Upper lobe of left lung (tissue), 6 donors: Measurements from ENCODE around the gene KCNQ2. TPM values are rescaled to one million over a fixed set of nuclear protein-coding genes. Genes with fewer than 3 reads are reported as not detected.

Source experiments
- ATAC-seq, 2 donors: fragments of 200-7000 bp; cut with Tn5 transposase; one replicate each; pipeline ENCODE4 v1.9.1; 2022; ENCODE audit warnings: mild to moderate bottlenecking in 2 of 2, moderate library complexity in 2 of 2; ENCODE audit not compliant: low FRiP score in 2 of 2
- DNase-seq, 2 donors: peaks; one replicate each; pipeline ENCODE4 v3.0.0-alpha.2; 2019 to 2020
- H3K27ac ChIP-seq, 4 donors: fragments of 200-600 bp; sonication (generic); one replicate each; pipeline ENCODE4 v1.5.1; 2016 to 2019
- H3K27me3 ChIP-seq, 4 donors: fragments of 200-600 bp; sonication (generic); one replicate each; pipeline ENCODE4 v1.5.1; 2017 to 2019
- H3K36me3 ChIP-seq, 4 donors: fragments of 200-600 bp; sonication (generic); one replicate each; pipeline ENCODE4 v1.5.1; 2016 to 2019
- H3K4me1 ChIP-seq, 4 donors: fragments of 200-600 bp; sonication (generic); one replicate each; pipeline ENCODE4 v1.5.1; 2018 to 2019
- H3K4me3 ChIP-seq, 4 donors: fragments of 200-600 bp; sonication (generic); one replicate each; pipeline ENCODE4 v1.5.1; 2017 to 2019; ENCODE audit warnings: mild to moderate bottlenecking in 2 of 4, moderate library complexity in 1 of 4
- H3K9me3 ChIP-seq, 4 donors: fragments of 200-600 bp; sonication (generic); one replicate each; pipeline ENCODE4 v1.5.1; 2018 to 2019
- CTCF ChIP-seq, 6 experiments: fragments of 450-650 bp in 4 of 6; fragments of 200-600 bp in 2 of 6; sonication (generic) in 2 of 6; IDR thresholded peaks; one replicate each; pipeline ENCODE4 v1.5.1; 2016 to 2019; ENCODE audit warnings: antibody characterized with exemption in 6 of 6
- EP300 ChIP-seq, 4 donors: sonication (generic); formaldehyde crosslinking; IDR thresholded peaks; one replicate each; pipeline ENCODE4 v1.5.1; 2017; ENCODE audit warnings: antibody characterized with exemption in 4 of 4, control low read depth in 2 of 4
- POLR2A ChIP-seq, 4 donors: fragments of 450-650 bp; IDR thresholded peaks; one replicate each; pipeline ENCODE4 v1.5.1; 2016 to 2017; ENCODE audit warnings: antibody characterized with exemption in 4 of 4, mild to moderate bottlenecking in 2 of 4
- POLR2AphosphoS5 ChIP-seq, 2 donors: sonication (generic); formaldehyde crosslinking; IDR thresholded peaks; one replicate each; pipeline ENCODE4 v1.5.1; 2017; ENCODE audit warnings: antibody characterized with exemption in 2 of 2
- WGBS, 2 donors: methylation state at CpG; one replicate each; pipeline ENCODE4 v1.1.5; 2017 to 2018; 5-methylcytosine and 5-hydroxymethylcytosine counted together
- total RNA-seq, 6 donors: library from RNA; depleted of rRNA in 4 of 6; stranded (reverse); fragments of >200 nt in 4 of 6; gene quantifications; one replicate each; pipeline versions ENCODE4 v1.1.0 to v1.2.1, GENCODE V29; 2016 to 2021
- donor health status: DM: no; HTN: no; CAD: no; lungs with moderate emphysema.
- donor health status: DM: no; HTN: yes; CAD: no; lungs with severe emphysema.

KCNQ2 gene
- total RNA-seq, 6 donors from 2014 or later = 0.66 TPM; not detected in 5

DNA sequence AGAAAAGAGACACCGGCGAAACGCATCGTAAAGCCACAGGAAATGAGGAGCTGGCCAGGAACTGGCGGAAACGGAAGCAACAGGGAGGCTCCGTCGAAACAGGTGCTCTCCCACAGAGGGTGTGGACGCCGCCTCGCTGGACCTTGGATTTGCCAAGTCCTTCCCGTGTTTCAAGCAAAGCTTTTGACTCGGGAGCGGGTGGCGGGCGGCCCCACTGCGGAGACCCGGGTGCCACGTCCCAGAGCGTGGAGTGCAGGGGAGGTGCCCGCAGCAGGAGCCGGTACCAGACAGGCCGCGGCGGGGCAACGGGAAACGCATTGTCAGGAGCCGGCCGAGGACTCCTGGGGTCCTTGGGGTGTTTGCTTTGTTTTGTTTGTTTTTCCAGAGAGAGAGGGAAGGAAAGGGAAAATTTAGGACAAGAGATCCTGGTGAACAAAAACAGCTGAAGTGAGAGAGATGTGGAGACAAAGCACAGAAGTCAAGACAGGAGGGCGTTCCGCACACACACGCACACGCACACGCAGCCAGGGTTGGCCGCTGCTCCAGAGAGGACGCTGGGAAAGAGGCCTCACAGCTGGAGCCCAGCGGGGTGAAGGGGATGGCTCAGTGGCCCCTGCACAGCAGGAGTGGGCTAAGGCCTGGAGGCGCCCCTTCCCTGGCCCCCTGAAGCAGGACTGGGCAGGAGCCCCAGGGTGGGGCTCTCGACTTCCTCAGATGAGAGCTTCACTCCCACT, 60.4 kb downstream of the KCNQ2 start:
- TF ChIP-seq CTCF (IDR thresholded peaks at IDR 0.05) (no peak), POLR2A (IDR thresholded peaks at IDR 0.05) (no peak), POLR2AphosphoS5 (IDR thresholded peaks at IDR 0.05) (no peak), EP300 (IDR thresholded peaks at IDR 0.05) (no peak)
- no peak overlapping the region for H3K4me3 ChIP-seq
- H3K36me3 ChIP-seq = no peaks in the 10 kb centered on the region
- 31 to 58% methylated on average over 37 of the region's 39 CpGs for WGBS, 2 donors
- DNase-seq (peak in 1 of 2 donors; percentile 80), ATAC-seq (no peak)
- H3K9me3 ChIP-seq = no peaks in the 10 kb centered on the region
- no peak overlapping the region for H3K27ac ChIP-seq
- no peaks in the 10 kb centered on the region for H3K4me1 ChIP-seq
- H3K27me3 ChIP-seq = no peaks in the 10 kb centered on the region

GRCh38 chr20:63411151-63411897, 61.1 kb downstream of the KCNQ2 start:
- no peaks in the 10 kb centered on the region for H3K4me1 ChIP-seq
- no peak overlapping the region for H3K27ac ChIP-seq
- no peak for ATAC-seq
- 75 to 85% methylated on average over 16 to 18 of the region's 27 CpGs for WGBS, 2 donors
- no peaks in the 10 kb centered on the region for H3K9me3 ChIP-seq
- peak in 1 of 2 donors; percentile 57 for DNase-seq
- H3K27me3 ChIP-seq = no peaks in the 10 kb centered on the region
- no peak for TF ChIP-seq POLR2AphosphoS5 (IDR thresholded peaks at IDR 0.05)
- TF ChIP-seq EP300 (IDR thresholded peaks at IDR 0.05) = no peak
- TF ChIP-seq CTCF (IDR thresholded peaks at IDR 0.05) = no peak
- TF ChIP-seq POLR2A (IDR thresholded peaks at IDR 0.05) = no peak
- H3K4me3 ChIP-seq = no peak overlapping the region
- no peaks in the 10 kb centered on the region for H3K36me3 ChIP-seq

- DNase-seq = peak in 1 of 2 donors; percentile 76
- H3K4me3 ChIP-seq = no peak overlapping the region
- ATAC-seq = no peak
- 72 to 90% methylated on average over 4 to 20 of the region's 23 CpGs for WGBS, 2 donors
- H3K27ac ChIP-seq = no peak overlapping the region
- no peaks in the 10 kb centered on the region for H3K4me1 ChIP-seq
- no peaks in the 10 kb centered on the region for H3K9me3 ChIP-seq
- H3K27me3 ChIP-seq = no peaks in the 10 kb centered on the region
- TF ChIP-seq EP300 (IDR thresholded peaks at IDR 0.05) = no peak
- no peaks in the 10 kb centered on the region for H3K36me3 ChIP-seq
Observed at GRCh38 chr20:63409834-63410435, 62.5 kb downstream of the KCNQ2 start.

- no peak for ATAC-seq
- TF ChIP-seq POLR2AphosphoS5 (IDR thresholded peaks at IDR 0.05) (no peak), EP300 (IDR thresholded peaks at IDR 0.05) (no peak), CTCF (IDR thresholded peaks at IDR 0.05) (no peak), POLR2A (IDR thresholded peaks at IDR 0.05) (no peak)
- Histone ChIP-seq H3K9me3 (no peaks in the 10 kb centered on the region), H3K36me3 (no peaks in the 10 kb centered on the region), H3K4me3 (no peak overlapping the region), H3K4me1 (no peaks in the 10 kb centered on the region), H3K27me3 (no peaks in the 10 kb centered on the region), H3K27ac (no peak overlapping the region)
- peak in 1 of 2 donors; percentile 39 for DNase-seq
- 88 to 91% methylated on average over 16 to 20 of the region's 21 CpGs for WGBS, 2 donors
Observed at GRCh38 chr20:63409066-63409833, 63.2 kb downstream of the KCNQ2 start.

DNA sequence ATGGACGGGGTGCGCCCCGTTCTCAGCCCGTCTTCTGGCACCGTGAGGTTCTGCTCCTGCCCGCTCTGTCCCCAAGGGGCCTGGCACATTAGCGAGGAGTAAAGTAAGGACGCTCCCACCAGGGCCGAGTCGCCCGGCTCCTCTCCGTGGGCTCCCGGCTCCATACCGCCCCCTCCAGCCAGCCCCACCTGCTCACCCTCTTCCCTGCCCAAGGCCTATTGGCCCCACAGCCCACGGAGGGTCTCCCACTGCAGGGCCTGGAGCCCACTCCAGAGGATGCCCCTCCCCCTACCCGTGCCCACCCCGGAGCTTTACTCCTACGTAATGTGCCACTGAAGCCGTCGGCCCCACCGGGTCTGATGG, 63.8 kb downstream of the KCNQ2 start:
- Histone ChIP-seq H3K36me3 (no peaks in the 10 kb centered on the region), H3K27ac (no peak overlapping the region), H3K4me1 (no peaks in the 10 kb centered on the region), H3K4me3 (no peak overlapping the region), H3K9me3 (no peaks in the 10 kb centered on the region), H3K27me3 (no peaks in the 10 kb centered on the region)
- 86 to 91% methylated on average over 19 to 21 of the region's 21 CpGs for WGBS, 2 donors
- TF ChIP-seq POLR2AphosphoS5 (IDR thresholded peaks at IDR 0.05) (no peak), EP300 (IDR thresholded peaks at IDR 0.05) (no peak), POLR2A (IDR thresholded peaks at IDR 0.05) (no peak), CTCF (IDR thresholded peaks at IDR 0.05) (no peak)
- peak in 1 of 2 donors; percentile 52 for DNase-seq
- no peak for ATAC-seq
